ENCODE data around the gene TUT4.
"Not testable (repeated sequence)": the region's sequence is repeated elsewhere in the genome, so short reads cannot be mapped to it uniquely, and the experiment has no call there.

TUT4 gene

GRCh38 chr1:52588535-52588934 is 35.6 kb upstream of the TUT4 start:
- H3K27me3 ChIP-seq (ENCODE audit: insufficient read depth, low read length): no peaks in the 10 kb centered on the region
- no peaks in the 10 kb centered on the region for H3K36me3 ChIP-seq (ENCODE audit: insufficient read depth, low read length)
- H3K4me1 ChIP-seq (ENCODE audit: insufficient read depth, low read length): peaks cover 30% of the 10 kb centered on the region
- H2AFZ ChIP-seq (ENCODE audit: low read depth, low read length): no peak overlapping the region
- H3K9me3 ChIP-seq (ENCODE audit: low read length): no peaks in the 10 kb centered on the region
- H3K4me3 ChIP-seq (ENCODE audit: low read length): no peak overlapping the region

DNA sequence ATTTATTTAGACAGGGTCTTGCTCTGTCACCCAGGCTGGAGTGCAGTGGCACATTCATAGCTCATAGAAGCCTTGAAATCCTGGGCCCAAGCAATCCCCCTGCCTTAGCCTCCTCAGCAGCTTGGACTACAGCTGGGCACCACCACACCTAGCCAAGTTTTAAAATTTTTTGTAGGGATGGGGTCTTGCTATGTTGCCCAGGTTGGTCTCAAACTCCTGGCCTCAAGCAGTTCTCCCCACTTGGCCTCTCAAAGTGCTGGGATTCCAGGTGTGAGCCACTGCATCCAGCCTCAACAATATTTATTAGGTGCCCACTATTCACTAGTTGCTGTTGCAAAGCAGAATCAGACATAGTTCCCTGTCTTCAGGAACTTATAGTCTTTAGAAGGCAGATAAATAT is 35.1 kb upstream of the TUT4 start:
- no peaks in the 10 kb centered on the region for H3K9me3 ChIP-seq (ENCODE audit: low read length)
- H3K4me3 ChIP-seq (ENCODE audit: low read length): no peak overlapping the region
- no peaks in the 10 kb centered on the region for H3K36me3 ChIP-seq (ENCODE audit: insufficient read depth, low read length)
- H3K4me1 ChIP-seq (ENCODE audit: insufficient read depth, low read length): peaks cover 30% of the 10 kb centered on the region
- H2AFZ ChIP-seq (ENCODE audit: low read depth, low read length): no peak overlapping the region
- H3K27me3 ChIP-seq (ENCODE audit: insufficient read depth, low read length): no peaks in the 10 kb centered on the region

- Histone ChIP-seq H3K4me1 (ENCODE audit: insufficient read depth, low read length) (peaks cover 25% of the 10 kb centered on the region), H2AFZ (ENCODE audit: low read depth, low read length) (no peak overlapping the region), H3K36me3 (ENCODE audit: insufficient read depth, low read length) (no peaks in the 10 kb centered on the region), H3K27me3 (ENCODE audit: insufficient read depth, low read length) (no peaks in the 10 kb centered on the region), H3K9me3 (ENCODE audit: low read length) (no peaks in the 10 kb centered on the region), H3K4me3 (ENCODE audit: low read length) (no peak overlapping the region)
These were observed 32.6 kb upstream of the TUT4 start for GRCh38 chr1:52585474-52585873.

GRCh38 chr1:52582116-52582696 is 29.3 kb upstream of the TUT4 start:
- H3K27me3 ChIP-seq (ENCODE audit: insufficient read depth, low read length): no peaks in the 10 kb centered on the region
- H3K4me1 ChIP-seq (ENCODE audit: insufficient read depth, low read length): peaks cover 4% of the 10 kb centered on the region
- H3K4me3 ChIP-seq (ENCODE audit: low read length): no peak overlapping the region
- H2AFZ ChIP-seq (ENCODE audit: low read depth, low read length): no peak overlapping the region
- no peaks in the 10 kb centered on the region for H3K36me3 ChIP-seq (ENCODE audit: insufficient read depth, low read length)
- no peaks in the 10 kb centered on the region for H3K9me3 ChIP-seq (ENCODE audit: low read length)

- H3K27me3 ChIP-seq (ENCODE audit: insufficient read depth, low read length): no peaks in the 10 kb centered on the region
- H3K9me3 ChIP-seq (ENCODE audit: low read length): no peaks in the 10 kb centered on the region
- H3K4me3 ChIP-seq (ENCODE audit: low read length): no peak overlapping the region
- no peaks in the 10 kb centered on the region for H3K36me3 ChIP-seq (ENCODE audit: insufficient read depth, low read length)
- no peak overlapping the region for H2AFZ ChIP-seq (ENCODE audit: low read depth, low read length)
- peaks cover 4% of the 10 kb centered on the region for H3K4me1 ChIP-seq (ENCODE audit: insufficient read depth, low read length)
These were observed 27.4 kb upstream of the TUT4 start for GRCh38 chr1:52580283-52580682.

DNA sequence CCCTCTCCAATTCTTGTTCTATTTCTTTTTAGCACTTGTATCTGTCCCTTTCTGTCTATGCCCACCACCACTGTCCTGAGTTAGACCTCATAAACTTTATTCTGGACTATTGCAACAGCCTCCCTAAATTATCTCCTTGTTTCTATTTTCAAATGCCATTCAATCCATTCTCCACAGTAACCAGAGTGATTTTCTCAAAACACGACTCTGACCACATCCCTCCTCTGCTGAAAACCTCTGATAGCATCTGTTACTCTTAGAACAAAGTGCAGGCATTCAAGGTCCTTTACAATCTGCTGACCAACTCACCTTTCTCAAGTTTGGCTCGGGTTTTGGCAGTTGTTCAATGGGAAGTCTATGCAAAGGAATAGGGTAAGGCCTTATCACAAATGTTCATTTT is 26.5 kb upstream of the TUT4 start:
- Histone ChIP-seq H3K4me3 (ENCODE audit: low read length) (no peak overlapping the region), H2AFZ (ENCODE audit: low read depth, low read length) (no peak overlapping the region), H3K4me1 (ENCODE audit: insufficient read depth, low read length) (peaks cover 4% of the 10 kb centered on the region), H3K36me3 (ENCODE audit: insufficient read depth, low read length) (no peaks in the 10 kb centered on the region), H3K27me3 (ENCODE audit: insufficient read depth, low read length) (no peaks in the 10 kb centered on the region), H3K9me3 (ENCODE audit: low read length) (no peaks in the 10 kb centered on the region)

DNA sequence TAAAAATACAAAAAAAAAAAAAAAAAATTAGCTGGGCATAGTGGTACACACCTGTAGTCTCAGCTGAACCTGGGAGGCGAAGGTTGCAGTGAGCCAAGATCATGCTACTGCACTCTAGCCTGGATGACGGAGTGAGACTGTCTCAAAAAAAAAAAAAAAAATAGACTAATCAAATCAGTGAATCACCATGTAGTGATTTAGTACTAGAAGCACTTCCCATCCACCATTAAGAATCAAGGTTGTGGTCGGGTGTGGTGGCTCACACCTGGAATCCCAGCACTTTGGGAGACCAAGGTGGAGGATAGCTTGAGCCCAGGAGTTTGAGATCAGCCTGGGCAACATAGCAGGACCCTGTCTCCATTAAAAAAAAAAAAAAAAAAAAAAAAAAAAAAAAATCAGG is 25.2 kb upstream of the TUT4 start:
- not testable (repeated sequence) for H3K4me3 ChIP-seq (ENCODE audit: low read length); H2AFZ ChIP-seq (ENCODE audit: low read depth, low read length); H3K36me3 ChIP-seq (ENCODE audit: insufficient read depth, low read length); H3K9me3 ChIP-seq (ENCODE audit: low read length); H3K27me3 ChIP-seq (ENCODE audit: insufficient read depth, low read length); H3K4me1 ChIP-seq (ENCODE audit: insufficient read depth, low read length)

DNA sequence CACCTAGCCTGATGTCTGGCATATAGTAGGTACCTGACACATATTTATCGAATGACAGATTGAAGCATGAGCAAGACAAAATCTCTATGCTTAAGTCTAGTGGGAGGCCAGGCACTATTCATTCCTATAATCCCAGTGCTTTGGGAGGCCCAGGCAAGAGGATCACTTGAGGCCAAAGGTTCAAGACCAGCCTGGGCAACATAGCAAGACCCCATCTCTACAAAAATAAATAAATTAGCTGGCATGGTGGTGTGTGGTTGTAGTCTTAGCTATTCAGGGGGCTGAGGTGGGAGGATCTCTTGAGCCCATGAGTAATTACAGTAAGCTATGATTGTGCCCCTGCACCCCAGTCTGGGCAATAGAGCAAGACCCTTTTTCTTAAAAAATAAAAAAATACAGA is 23.2 kb upstream of the TUT4 start:
- Histone ChIP-seq H3K9me3 (ENCODE audit: low read length) (peaks cover 2% of the 10 kb centered on the region), H3K4me3 (ENCODE audit: low read length) (no peak overlapping the region), H2AFZ (ENCODE audit: low read depth, low read length) (no peak overlapping the region), H3K27me3 (ENCODE audit: insufficient read depth, low read length) (no peaks in the 10 kb centered on the region), H3K36me3 (ENCODE audit: insufficient read depth, low read length) (no peaks in the 10 kb centered on the region), H3K4me1 (ENCODE audit: insufficient read depth, low read length) (peaks cover 2% of the 10 kb centered on the region)

DNA sequence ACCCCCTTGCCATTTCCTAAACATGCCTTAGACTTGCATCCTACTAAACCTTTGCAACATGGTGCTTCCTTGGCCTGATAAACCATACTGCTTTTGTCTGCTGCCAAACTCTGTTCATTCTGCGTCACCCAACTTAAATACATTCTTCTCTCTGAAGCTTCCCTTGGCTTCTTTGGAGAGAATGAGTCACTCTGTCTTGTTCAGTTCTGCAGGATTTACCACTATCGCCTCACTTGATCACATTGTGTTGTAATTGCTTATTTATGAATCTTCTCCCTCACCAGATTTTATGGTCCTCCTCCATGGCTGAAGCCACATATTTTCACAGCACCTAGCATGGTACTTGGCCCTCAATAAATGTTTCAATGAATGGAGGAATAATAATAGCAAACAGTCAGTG is 21.7 kb upstream of the TUT4 start:
- H3K4me1 ChIP-seq (ENCODE audit: insufficient read depth, low read length): no peaks in the 10 kb centered on the region
- H3K27me3 ChIP-seq (ENCODE audit: insufficient read depth, low read length): no peaks in the 10 kb centered on the region
- H3K4me3 ChIP-seq (ENCODE audit: low read length): no peak overlapping the region
- H3K9me3 ChIP-seq (ENCODE audit: low read length): peaks cover 2% of the 10 kb centered on the region
- H3K36me3 ChIP-seq (ENCODE audit: insufficient read depth, low read length): no peaks in the 10 kb centered on the region
- H2AFZ ChIP-seq (ENCODE audit: low read depth, low read length): no peak overlapping the region

- H3K27me3 ChIP-seq (ENCODE audit: insufficient read depth, low read length): no peaks in the 10 kb centered on the region
- H3K36me3 ChIP-seq (ENCODE audit: insufficient read depth, low read length): no peaks in the 10 kb centered on the region
- no peaks in the 10 kb centered on the region for H3K4me1 ChIP-seq (ENCODE audit: insufficient read depth, low read length)
- no peak overlapping the region for H3K4me3 ChIP-seq (ENCODE audit: low read length)
- H3K9me3 ChIP-seq (ENCODE audit: low read length): peaks cover 2% of the 10 kb centered on the region
- no peak overlapping the region for H2AFZ ChIP-seq (ENCODE audit: low read depth, low read length)
These were observed 19.5 kb upstream of the TUT4 start for GRCh38 chr1:52572387-52572786.

DNA sequence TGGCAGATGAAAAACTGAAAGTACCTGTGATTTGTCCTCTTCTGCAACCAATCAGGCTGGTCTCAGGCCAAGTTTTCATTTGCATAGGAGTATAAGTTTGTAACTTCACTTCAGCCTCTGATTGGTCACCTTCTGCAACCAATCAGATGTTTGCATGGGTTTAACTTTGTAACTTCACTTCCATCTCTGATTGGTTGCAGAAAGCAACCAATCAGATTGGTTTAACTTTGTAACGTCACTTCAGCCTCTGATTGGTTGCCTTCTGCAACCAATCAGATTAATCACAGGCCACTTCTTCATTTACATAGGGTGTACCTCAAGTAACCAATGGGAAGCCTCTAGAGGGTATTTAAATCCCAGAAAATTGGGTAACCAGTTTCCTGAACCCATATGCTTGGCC is 18.9 kb upstream of the TUT4 start:
- Histone ChIP-seq H3K4me3 (ENCODE audit: low read length) (no peak overlapping the region), H2AFZ (ENCODE audit: low read depth, low read length) (no peak overlapping the region)

GRCh38 chr1:52569449-52570210 is 16.7 kb upstream of the TUT4 start:
- peaks cover 2% of the 10 kb centered on the region for H3K9me3 ChIP-seq (ENCODE audit: low read length)
- no peaks in the 10 kb centered on the region for H3K4me1 ChIP-seq (ENCODE audit: insufficient read depth, low read length)
- no peak overlapping the region for H2AFZ ChIP-seq (ENCODE audit: low read depth, low read length)
- no peaks in the 10 kb centered on the region for H3K27me3 ChIP-seq (ENCODE audit: insufficient read depth, low read length)
- no peaks in the 10 kb centered on the region for H3K36me3 ChIP-seq (ENCODE audit: insufficient read depth, low read length)
- no peak overlapping the region for H3K4me3 ChIP-seq (ENCODE audit: low read length)

More for the DNA sequence above, 18.9 kb upstream of the TUT4 start:
- Histone ChIP-seq H3K4me1 (ENCODE audit: insufficient read depth, low read length) (no peaks in the 10 kb centered on the region), H3K27me3 (ENCODE audit: insufficient read depth, low read length) (no peaks in the 10 kb centered on the region), H3K36me3 (ENCODE audit: insufficient read depth, low read length) (no peaks in the 10 kb centered on the region), H3K9me3 (ENCODE audit: low read length) (peaks cover 2% of the 10 kb centered on the region)

- Histone ChIP-seq H3K4me3 (ENCODE audit: low read length) (no peak overlapping the region), H3K36me3 (ENCODE audit: insufficient read depth, low read length) (no peaks in the 10 kb centered on the region), H3K9me3 (ENCODE audit: low read length) (peaks cover 2% of the 10 kb centered on the region), H3K27me3 (ENCODE audit: insufficient read depth, low read length) (no peaks in the 10 kb centered on the region), H2AFZ (ENCODE audit: low read depth, low read length) (no peak overlapping the region), H3K4me1 (ENCODE audit: insufficient read depth, low read length) (no peaks in the 10 kb centered on the region)
These were observed 15.1 kb upstream of the TUT4 start for GRCh38 chr1:52567943-52568342.

DNA sequence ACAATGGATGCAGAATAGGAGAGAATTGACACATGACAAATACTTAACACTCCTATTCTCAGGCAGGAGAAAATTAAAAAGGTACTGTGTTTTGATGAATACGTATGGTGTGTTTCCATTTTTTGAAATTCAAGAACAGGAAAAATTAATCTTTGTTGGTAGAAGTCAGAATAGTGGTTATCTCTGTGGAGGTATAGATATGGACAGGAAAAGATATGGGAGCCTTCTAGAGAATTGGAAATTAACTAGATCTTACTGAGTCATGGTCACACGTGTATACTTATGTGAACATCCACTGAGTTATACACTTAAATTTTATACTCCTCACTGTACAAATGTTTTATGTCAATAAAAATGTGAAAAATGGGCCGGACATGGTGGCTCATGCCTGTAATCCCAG is 9.9 kb upstream of the TUT4 start:
- H2AFZ ChIP-seq (ENCODE audit: low read depth, low read length): no peak overlapping the region
- H3K9me3 ChIP-seq (ENCODE audit: low read length): no peaks in the 10 kb centered on the region
- H3K4me3 ChIP-seq (ENCODE audit: low read length): no peak overlapping the region
- no peaks in the 10 kb centered on the region for H3K27me3 ChIP-seq (ENCODE audit: insufficient read depth, low read length)
- H3K4me1 ChIP-seq (ENCODE audit: insufficient read depth, low read length): no peaks in the 10 kb centered on the region
- H3K36me3 ChIP-seq (ENCODE audit: insufficient read depth, low read length): no peaks in the 10 kb centered on the region

All from neuron (in vitro differentiated cells).